ENCODE results near the gene STPG1.

Gene STPG1

DNA sequence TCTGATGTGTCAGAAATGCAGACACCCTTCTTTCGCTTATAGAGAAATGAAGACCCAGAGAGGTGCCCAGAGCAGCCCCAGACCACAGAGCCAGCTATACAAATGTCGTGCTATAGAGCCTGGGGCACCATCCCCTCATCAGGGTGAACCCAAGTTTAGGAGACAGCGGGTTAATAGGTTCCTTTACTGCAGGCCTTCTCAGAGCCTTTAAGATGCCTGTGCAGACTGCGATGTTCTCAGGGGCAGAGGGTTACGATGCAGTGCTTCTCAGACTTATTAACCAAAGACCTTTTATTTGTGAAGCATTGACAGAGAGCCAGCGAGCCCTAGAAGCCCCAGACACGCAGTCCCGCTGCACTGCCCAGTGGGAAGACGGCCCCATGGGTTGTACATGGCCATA, 46.9 kb downstream of the STPG1 start:
- DNase-seq, result no peak

DNA sequence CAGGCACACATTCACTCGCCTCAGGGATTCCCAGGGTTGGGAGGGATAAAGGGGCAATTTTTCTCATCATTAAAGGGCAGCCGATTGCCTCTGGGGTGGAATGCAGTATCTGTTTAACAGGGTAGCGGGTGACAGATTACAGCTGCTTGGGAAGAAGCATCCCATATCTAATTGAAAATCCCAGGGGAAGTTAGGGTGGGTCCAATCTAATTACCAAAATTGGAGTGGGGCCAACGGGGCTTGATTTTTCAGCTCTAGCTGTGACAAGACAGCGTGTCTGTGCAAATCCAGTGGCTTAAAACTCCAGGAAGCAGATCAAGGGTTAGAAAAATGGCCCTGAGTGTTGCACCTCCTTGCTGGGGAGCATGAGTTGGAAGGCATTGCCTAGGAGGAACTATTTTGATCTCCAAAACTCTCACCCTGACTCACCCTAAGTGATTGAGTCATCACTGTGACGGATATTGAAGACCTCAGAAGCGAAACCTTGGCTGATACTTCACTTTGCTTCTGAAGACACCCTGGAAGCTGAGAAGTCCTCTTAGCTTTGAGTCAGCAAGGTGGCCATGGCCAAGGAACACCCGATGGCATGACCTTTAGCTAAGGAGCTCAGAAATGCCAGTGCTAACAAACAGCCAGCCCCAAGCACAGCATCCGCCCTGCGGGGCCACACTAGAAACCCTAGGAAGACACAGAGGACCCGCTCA, 48.5 kb downstream of the STPG1 start:
- DNase-seq, result peak; percentile 25 to 34

DNA sequence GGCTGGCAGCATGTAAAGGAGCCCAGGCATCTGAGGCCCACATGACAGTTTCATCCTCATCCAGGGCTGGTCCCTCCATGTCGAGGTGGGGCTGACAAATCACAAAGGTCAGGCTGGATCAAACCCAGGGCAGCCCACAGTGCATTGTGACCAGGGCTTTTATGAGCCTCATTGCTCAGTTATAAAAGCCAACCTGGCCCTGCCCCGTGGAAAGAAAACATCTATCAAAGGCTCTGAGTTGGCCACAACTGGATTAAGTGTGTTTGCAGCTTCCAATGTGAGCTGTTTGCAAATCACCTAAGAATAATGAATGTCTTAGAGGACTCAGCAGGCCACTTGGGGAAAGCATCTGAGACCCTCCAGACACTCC, 49.0 kb downstream of the STPG1 start:
- no peak for DNase-seq

DNA sequence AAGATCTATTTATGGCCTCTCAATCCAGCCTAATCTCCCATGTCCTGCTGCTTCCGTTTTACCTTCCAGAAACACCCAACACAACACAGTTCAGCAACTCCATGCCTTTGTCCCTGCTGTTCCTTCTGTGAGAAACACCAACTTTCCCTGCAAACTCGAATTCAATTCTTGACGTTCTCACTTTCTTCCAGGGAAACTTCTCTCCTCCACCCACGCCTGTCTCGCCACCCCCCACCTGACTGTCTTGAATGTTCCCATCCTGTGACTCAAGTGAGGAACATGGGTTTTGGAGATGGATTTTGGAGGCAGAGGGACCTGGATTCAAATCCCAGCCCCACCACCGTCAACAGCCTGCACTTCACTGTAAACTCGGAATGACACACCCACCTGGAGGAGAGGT, 49.6 kb downstream of the STPG1 start:
- no peak for DNase-seq

DNA sequence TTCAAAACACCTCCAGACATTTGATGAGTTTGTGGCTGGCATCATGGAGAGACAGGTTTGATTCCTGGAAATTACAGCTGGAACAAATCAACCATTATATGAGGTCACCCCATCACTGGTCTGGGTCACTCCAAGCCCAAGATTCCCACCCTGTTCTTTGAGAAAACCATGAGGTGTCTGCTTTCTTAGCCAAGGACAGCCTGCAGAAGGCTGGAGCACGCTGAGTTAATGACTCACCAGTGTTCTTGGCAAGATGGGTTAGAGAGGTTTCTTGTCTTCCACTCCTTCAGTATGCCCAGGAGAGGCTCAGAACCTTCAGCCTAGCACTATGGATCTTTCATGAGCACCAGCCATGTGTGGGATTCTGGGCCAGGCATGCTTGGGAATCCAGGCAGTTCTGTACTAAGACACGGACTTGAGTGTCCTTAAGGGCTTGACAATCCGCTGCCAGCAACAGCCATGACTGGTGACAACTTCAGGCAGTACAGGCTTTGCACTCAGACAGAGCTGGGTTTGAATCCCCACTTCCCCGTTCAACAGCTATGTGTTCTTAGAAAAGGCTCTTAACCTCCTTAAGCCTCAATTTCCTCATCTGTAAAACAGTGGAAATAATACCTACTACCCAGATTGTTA, 50.5 kb downstream of the STPG1 start:
- no peak for DNase-seq

DNA sequence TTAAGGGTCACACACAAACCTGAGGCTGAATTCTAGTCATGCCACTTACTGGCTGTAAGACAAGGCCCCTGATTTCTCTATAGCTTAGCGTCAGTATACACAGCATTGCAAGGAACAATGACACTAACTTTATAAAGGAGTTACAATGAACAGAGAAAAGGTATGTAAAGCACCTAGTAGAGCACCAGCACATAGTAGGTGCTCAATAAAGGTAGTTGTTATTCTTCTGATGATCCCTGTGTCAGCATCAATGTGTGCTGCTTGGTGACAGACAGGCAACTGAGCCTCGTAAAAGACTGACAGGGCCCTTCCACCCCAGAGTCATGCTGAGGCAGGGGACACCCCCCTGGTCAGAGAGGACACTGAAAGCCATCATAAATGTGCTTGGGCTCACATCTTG, 51.2 kb downstream of the STPG1 start:
- DNase-seq, result no peak

DNA sequence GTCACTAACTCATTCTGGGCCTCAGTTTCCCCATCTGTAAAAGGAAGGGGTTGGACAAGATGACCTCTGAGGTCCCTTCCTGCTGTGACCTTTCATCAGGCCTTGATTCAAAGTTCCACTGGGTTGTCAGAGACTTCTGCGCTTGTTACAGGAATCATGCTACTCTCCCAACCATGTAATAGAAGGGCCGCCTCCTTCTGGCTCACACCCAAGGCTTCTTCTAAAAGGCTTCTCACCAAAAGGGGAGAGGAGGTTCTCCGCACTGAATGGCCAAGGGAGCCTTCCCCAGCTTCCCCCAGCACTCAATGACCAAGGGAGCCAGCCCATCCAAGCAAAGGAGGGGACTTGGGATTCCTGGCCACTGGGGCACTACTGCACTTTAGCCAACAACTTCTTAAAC, 51.8 kb downstream of the STPG1 start:
- DNase-seq, result no peak

DNA sequence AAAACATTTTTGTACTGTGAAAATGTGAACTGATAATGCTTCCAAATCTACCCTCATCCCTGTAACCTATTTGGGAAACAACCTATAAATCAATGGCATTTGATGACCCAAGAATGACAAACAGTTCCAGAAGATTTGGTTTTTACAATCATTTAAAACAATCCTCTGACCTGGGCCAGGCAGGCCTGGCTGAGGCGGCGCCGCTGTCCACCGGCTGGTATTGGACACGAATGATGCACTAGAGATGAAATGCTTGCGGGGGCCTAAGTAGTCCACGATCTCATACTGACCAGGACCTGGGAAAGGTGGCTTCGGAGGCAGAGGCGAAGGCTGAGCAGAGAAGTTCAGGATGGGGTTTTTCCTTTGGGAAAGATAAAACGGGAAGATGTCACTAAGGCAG, 52.9 kb downstream of the STPG1 start:
- no peak for DNase-seq

DNA sequence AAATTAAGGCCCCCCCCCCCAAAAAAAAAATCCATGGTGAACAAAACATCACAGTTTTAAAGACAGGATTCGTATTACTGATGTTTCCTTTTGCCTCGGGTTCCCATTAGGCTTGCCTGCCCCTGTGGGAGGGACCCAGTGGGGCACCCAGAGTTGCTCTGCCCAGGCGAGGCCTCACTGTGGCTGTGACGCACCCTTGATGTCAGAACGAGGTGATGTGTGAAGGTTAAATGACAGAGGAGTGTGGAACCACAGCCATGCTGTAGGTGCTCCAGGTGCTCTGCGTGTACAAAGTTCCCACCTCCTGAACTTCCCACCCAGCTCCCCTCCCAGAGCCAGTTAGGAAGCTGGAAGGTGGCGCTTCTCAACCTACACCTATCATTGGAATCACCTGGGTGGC, 56.5 kb downstream of the STPG1 start:
- no peak for DNase-seq

DNA sequence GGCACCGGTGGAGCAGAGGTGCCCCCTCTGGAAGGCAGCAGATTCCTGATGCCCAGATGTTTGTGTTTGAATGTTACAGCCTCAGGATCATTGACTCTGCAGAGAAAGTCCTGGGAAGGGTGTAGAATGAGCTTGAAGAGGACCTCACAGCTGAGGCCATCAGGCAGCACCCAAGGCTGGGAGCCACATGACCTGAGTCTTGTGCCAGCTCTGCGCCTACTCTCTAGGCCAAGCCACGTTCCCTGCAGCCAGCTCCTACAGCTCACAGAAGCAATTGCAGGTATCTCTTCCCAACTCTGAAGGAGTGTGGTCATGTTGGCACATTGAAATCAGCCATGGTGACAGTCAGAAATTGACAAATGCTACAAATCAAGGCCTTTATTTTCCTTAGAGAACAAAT, 58.1 kb downstream of the STPG1 start:
- DNase-seq, result no peak

DNA sequence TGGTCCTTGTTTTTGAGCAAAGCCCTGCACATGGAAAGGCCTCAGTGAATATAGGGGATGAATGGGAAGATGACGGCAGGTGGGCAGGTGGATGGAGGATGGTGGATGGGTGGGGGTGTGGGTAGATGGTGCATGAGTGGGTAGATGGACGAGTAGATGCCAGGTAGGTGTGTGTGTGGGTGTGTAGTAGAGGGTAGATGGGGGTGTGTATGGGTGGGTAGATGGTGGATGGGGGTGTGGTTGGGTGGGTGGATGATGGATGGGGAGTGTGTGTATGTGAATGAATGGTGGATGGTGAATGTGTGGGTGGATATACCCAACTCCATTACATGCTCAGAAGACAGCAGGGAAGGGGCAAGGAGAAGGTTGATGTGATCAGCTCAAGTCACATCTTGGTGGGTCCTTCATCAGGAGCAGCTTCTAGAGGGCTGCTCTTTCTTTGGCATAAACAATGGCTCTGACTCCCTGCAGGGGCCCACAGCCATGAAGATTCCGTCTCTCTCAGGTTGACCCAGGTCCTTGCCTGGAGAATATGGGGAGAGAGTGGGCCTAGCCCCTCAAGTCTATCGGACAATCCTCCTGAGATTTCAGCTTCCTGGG, 60.2 kb downstream of the STPG1 start:
- DNase-seq, result no peak

DNA sequence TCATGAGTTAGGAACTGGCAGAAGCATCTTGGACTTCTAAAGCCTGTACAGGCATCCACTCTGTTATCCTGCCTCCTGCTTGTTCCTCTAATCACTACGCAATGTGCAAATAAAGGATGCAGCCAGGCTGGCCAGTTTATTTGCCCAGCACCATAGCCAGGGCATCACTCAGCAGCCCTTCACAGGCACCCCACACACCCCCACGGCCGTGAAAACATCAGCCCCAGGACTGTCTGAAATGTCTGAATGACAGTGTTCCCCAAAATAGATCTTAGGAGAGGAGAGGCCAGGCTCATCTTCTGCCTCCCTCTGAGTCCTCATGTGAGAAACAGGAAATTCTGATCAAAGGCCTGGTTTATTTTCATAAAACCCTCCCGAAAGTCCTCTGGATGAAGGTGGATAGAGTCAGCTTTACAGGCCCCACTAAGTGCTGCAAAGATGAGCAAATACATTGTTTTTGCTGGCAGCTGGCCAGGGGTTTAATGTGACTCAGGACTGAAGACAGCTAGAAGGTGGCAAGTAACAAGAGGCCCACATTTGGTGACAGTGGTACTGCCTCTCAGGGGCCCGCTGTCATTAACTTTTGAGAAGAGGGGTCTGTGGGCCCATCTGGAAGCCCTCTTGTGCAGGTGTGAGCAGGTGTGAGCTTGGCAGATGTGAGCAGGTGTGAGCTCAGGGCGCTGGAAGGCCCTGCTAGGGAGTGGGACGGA, 61.5 kb downstream of the STPG1 start:
- peak; percentile 65 to 74 for DNase-seq

DNA sequence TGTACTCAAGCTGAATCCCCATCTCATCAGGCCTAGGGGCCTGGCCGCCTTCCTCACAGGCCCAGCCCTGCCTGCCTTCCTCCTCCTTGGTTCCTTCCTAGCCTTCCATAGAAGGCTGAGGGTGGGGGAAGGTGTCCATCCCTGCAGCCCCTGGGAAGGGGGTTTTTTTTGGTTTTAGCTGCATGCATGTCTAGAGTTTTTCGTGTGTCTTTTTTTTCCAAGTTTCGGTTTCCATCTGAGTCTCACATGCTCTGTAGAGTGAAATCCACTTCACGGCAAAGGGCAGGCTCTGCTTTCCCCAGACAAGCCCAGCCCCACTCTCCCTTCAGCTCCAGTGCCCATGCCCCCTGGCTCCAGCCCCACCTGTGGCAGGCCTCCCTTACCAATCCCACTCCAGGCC, 62.3 kb downstream of the STPG1 start:
- peak in 1 of 2 donors; percentile 21 for DNase-seq

DNA sequence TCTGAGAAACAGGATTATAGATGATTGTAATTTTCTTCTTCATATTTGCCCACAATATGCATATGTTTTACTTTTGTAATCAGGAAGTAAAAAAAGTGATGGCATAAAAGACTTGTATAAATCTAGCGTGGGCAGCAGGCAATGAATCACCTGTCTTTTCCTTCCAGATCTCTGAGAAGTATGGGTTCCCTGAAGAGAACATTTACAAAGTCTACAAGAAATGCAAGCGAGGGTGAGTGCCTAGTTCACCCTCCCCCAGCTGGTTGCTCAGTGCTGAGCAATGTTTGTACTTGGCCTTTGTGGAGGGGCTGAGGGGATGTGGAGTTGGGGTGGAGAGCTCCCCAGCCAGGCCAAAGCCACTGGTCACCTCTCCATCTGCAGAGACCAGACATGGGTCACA, 63.7 kb downstream of the STPG1 start:
- peak in 1 of 2 donors; percentile 38 for DNase-seq

DNA sequence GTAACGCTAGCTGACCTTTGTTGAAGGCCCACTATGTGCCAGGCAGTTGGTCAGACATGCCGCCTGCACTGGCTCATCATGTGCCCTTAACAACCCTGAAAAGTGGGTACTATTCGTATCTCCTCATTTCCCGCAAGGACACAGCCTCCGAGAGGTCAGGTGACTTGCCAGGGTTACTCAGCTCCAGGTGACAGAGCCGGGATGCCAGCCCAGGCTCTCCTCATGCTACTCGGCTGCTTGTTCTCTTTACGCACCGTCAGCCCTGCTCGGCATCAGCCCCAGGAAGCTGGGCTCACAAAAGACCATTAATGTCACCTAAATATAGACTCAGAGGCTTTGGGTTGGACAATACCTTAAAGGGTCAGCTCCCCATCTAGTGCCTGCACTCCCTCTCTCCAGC, 65.4 kb downstream of the STPG1 start:
- no peak for DNase-seq

DNA sequence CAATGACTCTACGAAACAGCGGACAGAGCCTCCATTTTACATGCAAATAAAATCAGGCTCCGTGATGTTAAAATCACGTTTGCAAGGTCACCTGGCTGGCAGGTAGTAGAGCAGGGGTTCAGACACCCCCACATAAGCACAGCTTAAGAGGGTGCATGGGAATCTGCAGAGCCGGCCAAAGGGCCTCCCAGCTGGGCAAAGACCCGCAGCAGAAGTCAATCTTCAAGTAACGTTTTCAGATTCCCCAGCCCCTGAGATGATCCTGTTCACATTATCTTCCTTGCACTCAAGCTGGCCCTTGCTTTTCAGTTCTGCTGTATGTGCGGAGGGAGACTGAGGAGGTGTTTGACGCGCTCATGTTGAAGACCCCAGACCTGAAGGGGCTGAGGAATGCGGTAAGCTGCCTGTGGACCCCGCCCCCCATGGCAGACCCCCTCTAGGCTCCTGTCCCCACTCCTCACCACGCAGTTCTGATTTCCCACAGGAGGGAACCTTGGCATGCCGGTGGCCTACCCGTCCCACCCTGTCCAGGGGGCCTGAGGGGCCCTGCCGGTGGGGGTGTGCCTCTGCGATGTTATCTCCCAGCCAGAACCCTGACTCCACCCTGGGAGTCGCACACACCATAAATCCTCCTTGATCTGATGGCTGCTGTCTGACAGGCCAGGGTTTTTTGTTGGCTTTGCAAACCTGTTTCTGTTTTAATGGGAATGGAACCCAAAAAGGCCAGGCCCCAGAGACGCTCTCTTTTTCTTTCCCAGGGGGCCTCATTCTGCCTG, 66.2 kb downstream of the STPG1 start:
- DNase-seq, result no peak

DNA sequence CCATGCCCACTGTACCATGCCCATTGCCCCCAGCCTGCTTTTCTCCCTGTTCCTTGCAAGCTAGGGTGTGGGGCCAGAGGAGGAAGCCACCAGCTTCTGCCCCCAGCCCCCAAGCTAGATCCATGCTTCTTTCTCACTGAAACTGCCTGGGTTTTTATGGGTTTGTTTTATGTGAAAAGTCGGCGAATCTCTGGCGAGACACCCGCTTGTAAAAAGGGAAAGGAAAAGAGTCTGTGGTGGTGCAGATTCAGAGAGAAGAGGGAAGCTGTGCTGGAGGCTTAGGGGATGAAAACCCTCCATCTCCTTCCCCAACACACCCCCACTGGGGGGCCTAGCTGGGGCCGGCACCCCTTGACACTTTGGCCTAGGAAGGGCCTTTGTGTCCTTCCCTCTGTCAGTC, 68.2 kb downstream of the STPG1 start:
- DNase-seq, result no peak

DNA sequence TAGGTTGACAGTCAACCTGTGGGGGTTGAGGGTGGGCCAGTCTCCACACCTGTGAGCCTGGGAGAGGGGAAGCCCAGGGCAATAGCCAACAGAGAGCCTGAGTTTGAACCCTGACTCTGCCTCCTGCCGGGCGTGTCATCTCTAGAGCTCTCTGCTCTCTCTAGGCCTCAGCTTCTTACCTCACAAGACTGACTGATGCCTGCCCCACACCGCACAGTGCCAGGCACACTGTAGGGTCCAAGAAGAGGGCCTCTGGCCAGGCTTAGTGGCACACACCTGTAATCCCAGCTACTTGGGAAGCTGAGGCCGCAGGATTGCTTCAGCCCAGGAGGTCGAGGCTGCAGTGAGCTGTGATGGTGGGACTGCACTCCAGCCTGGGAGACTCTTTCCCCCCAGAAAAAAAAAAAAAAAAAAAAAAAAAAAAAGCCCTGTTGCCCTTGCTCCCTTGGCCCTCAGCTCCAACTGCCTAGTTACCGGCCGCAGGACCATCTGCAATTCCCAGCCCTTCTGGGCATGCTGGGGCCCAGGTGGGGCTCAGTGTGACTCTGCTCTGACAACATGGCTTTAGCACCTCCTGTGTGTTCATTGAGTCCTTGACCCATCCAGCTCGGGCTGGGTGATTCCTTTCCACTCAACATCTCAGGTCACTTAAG, 69.4 kb downstream of the STPG1 start:
- no peak for DNase-seq

DNA sequence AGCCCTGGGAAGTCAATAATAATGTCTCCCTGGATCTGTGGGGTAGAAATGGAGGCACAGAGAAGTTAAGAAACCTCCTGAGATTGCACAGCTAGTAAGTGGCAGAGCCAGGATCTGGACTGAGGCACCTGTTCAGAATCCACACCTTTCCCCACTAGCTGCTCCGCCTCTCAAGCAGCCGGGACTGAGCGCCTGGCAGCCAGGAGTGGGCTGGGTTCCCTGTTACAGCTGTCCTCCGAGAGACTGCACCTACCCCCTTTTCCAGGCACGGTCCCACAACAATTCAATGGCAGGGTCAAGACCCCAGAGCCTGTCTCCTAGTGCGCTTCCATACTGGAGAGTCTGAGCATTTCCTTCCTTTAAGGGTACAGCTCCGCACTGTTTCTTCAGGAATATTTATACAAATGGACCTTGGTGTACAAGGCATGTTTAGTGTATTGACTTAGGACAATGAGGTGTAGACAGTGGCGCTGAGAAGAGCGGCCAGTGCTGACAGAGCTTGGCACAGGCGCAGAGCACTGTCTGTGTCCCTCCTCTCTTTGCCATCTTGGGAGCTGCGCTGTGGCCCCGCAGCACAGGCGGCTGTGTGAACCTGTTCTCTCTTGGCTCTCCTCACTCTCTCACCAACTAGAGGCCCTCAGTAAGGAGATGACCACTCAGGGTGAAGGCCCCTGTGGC, 70.0 kb downstream of the STPG1 start:
- no peak for DNase-seq

DNA sequence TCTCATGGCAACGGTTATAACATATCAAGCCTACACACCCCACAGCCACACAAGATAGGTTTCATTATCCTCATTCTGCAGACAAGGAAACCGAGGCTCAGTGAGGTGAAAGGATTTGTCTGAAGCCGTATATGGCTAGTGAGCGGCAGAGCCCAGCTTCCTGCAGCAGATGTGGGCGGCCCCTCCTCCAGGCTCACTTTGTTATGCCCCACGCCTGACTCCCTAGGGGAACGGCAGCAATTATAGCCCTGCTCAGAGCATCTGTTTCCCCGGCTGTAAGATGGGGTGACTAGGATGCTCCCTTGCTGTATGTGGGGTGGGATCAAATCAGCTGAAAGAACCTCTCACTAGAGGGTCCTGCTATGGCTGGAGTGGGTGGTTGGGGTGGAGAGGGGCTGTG, 72.3 kb downstream of the STPG1 start:
- DNase-seq, result no peak

DNA sequence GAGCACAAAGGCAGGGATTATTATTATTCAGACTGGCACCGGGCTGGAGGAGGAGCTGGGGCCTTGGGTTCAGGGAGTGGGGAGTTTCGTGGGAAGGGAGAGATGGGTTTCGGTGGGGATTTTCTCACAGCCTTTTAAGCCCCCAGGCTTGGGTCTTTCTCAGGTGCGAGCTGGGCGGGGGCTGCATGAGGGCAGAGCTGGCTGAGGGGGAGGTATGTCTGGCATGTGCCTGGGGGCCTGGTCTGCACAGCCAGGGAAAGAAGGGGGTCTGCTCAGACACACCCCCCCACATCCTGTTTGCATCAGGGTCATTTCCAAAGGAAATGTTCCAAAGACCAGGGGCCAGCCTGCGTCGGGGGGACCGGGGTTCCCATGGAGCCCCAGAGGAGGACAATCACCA, 72.8 kb downstream of the STPG1 start:
- DNase-seq, result no peak

DNA sequence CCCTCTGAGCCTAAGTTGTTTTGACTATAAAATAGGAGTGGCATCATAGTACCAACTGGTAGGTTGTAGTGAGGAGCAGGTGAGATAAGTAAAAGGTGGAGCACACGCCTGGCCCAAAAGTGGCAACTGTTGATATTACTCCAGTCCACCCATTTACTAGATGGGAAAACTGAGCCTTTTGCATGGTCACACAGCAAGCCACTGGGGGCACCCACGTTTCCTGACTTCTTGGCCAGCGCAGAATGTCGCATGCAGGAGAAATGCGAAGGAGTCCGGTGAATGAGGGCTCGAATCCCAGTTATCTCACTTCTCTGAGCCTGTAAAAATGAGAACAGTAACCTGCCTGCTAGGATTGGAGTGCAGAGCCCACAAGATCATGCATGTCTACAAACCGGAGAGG, 73.6 kb downstream of the STPG1 start:
- DNase-seq, result no peak
